GM13976 (cell line): ENCODE measurements around the gene HSD3B7.

ENCODE experiments used
- DNase-seq: peaks from one replicate; pipeline ENCODE4 v3.0.0; 2012; ENCODE audit warnings: low spot score
- CTCF ChIP-seq: IDR thresholded peaks from 2 replicates; pipeline ENCODE4 v1.5.1; 2012; ENCODE audit warnings: borderline replicate concordance, mild to moderate bottlenecking; ENCODE audit not compliant: insufficient read depth; ENCODE audit errors: extremely low read depth, missing control alignments, control extremely low read depth
- in situ Hi-C: fragments of 300-500 bp; cut with MboI; formaldehyde crosslinking; loops from one replicate; pipeline ENCODE4 v1.12.0; 2022; ENCODE audit warnings: low sequenced_read_pairs, mixed read lengths, inconsistent platforms; ENCODE audit not compliant: unreplicated experiment

The HSD3B7 gene

GRCh38 chr16:31020536-31020935, 35.5 kb downstream of the HSD3B7 start:
- in situ Hi-C loops, result no loop called here
- no peak for TF ChIP-seq CTCF
- DNase-seq, result no peak

GRCh38 chr16:31022544-31023251, 37.7 kb downstream of the HSD3B7 start:
- no peak for TF ChIP-seq CTCF
- in situ Hi-C loops, result no loop called here
- no peak for DNase-seq

GRCh38 chr16:31023252-31023602, 38.2 kb downstream of the HSD3B7 start:
- DNase-seq, result no peak
- in situ Hi-C loops, result no loop called here
- no peak for TF ChIP-seq CTCF

- DNase-seq, result no peak
- no peak for TF ChIP-seq CTCF
- in situ Hi-C loops, result no loop called here
Measured at GRCh38 chr16:31023627-31024226, 38.7 kb downstream of the HSD3B7 start.

GRCh38 chr16:31025339-31025738, 40.3 kb downstream of the HSD3B7 start:
- TF ChIP-seq CTCF, result no peak
- in situ Hi-C loops, result no loop called here
- no peak for DNase-seq

GRCh38 chr16:31029272-31029671, 44.3 kb downstream of the HSD3B7 start:
- in situ Hi-C loops, result no loop called here
- DNase-seq, result no peak
- TF ChIP-seq CTCF, result no peak
